Umbilical cord (tissue), 2 donors: Measurements from ENCODE around the gene EMP1. TPM values are rescaled to one million over a fixed set of nuclear protein-coding genes. Genes with fewer than 3 reads are reported as not detected.
"Not testable (repeated sequence)": the region's sequence is repeated elsewhere in the genome, so short reads cannot be mapped to it uniquely, and the experiment has no call there.

ENCODE experiments used
- DNase-seq: peaks from one replicate; pipeline ENCODE4 v3.0.0-alpha.2; 2015; ENCODE audit warnings: low spot score
- total RNA-seq: library from RNA; depleted of rRNA; stranded (reverse); fragments of >200 nt; gene quantifications from one replicate; pipeline ENCODE4 v1.2.3, GENCODE V29; 2014; ENCODE audit warnings: low replicate concordance; ENCODE audit not compliant: insufficient read depth

Gene EMP1
- total RNA-seq, 1 donor from 2014 or later = 81.6 TPM

GRCh38 chr12:13255792-13256691 is 59.5 kb downstream of the EMP1 start:
- DNase-seq = peak; percentile 96

DNA sequence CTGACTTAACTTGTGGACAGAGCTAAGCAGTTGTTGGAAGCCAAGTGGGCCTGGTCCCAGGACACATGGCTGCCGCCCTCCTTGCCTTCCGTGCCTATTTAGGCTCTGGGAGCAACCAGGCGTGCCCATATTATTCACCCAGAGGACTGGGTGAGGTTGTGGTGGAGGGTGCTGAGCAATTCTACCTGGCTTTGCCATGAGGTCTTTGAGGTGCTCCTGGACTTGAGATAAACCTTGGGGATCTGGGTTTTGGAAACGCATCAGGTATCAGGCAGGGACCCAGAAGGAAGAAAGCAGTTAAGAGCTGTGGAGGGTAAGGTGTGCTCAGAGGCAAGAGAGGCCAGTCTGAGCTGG is 60.1 kb downstream of the EMP1 start:
- no peak for DNase-seq

DNA sequence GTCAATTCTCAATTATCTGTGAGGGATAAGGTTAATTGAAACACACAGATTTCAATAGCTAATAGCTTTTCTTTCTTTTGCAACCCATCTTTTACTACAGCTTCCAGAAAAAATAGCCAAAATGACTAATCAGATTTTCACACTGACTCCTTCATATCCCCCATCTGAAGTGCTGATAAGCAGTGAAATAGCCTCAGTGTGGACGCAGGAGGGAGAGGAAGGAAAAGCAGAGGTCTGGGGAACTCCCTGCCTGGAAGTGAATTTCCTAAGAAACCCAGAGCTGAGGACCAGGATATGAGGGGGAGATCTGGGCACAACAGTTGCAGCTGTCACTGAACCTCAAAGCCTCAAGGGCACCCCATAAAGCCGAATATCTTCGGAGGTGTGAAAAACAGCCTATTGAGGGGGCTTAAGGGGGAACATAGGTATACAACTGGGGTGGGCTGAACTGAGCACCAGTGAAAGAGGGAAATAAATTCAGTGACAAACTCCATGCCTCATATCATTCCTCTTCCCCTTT is 60.9 kb downstream of the EMP1 start:
- peak; percentile 46 for DNase-seq

DNA sequence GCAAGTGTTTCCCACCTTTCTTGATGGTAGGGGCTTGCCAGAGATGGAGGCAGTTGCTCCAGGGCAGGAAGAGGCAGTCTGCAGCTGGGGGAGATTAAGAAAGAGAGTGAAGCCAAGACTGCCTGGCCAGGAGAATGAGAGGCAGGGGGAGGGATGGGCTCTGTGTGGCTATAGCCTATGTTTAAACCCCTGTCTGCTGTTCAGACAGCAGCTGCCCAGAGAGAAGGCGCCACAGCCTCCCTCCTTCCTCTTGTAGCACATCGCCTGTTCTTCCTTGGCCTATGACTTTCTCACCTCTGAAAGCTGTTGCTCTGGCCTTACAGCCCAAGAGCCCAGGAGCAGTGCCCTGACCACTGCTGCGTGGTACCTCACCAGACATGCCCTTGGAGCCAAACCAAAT is 61.7 kb downstream of the EMP1 start:
- peak; percentile 89 for DNase-seq

GRCh38 chr12:13258717-13259119 is 62.2 kb downstream of the EMP1 start:
- peak; percentile 33 for DNase-seq

- not testable (repeated sequence) for DNase-seq
Measured at GRCh38 chr12:13259625-13260024, 63.1 kb downstream of the EMP1 start.

- DNase-seq = not testable (repeated sequence)
Measured at GRCh38 chr12:13267826-13268225, 71.3 kb downstream of the EMP1 start.

DNA sequence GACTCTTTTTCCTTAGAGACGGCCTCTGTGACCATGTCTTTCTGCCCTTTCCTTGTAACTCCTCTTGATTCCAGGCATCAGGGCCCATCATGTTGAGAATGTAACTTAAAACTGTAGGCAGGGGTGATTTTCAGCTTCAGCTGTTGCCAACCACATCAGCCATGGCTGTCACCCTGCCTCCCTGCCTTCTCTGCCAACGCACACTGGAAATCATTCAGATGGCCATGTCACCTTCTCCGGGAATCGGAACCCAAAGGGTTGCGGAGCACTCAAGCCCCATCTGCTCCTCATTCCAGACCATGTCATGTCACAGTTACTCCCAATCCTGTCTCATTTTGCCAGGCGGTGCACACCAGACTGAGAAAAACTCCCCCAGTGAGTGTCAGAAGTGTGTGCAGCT is 72.1 kb downstream of the EMP1 start:
- no peak for DNase-seq

Other genes with a start within 250 kb of the EMP1 start
- not detected for gene GPRC5D, start 244.6 kb upstream of the EMP1 start, total RNA-seq
- gene HEBP1, start 196.5 kb upstream of the EMP1 start, total RNA-seq = 10.4 TPM
- gene FAM234B, start 152.3 kb upstream of the EMP1 start, total RNA-seq = 7.9 TPM
- gene GSG1, start 93.1 kb upstream of the EMP1 start, total RNA-seq = 1.2 TPM